HL-60 (cell line): ENCODE results near the gene GRIK1.

Experiments used
- DNase-seq, 2 experiments: peaks; one replicate each; pipeline ENCODE4 v3.0.0-alpha.2; 2010 to 2020; ENCODE audit warnings: low read depth in 1 of 2, low spot score in 1 of 2
- H3K27ac ChIP-seq: fragments of 250-450 bp; sonication (Bioruptor Pico); replicated peaks from 2 replicates; pipeline ENCODE4 v1.5.1; 2020; ENCODE audit warnings: mild to moderate bottlenecking, moderate library complexity
- H3K27me3 ChIP-seq: fragments of 250-450 bp; sonication (Bioruptor Pico); 2 replicates; pipeline ENCODE4 v1.5.1; 2021; ENCODE audit warnings: mild to moderate bottlenecking, moderate library complexity; ENCODE audit not compliant: insufficient read depth, poor library complexity, severe bottlenecking
- H3K4me3 ChIP-seq: replicated peaks from 2 replicates; pipeline ENCODE4 v1.5.1; 2011; ENCODE audit warnings: mild to moderate bottlenecking, control low read depth, low read length; ENCODE audit not compliant: insufficient read depth
- GABPA ChIP-seq: IDR thresholded peaks from 2 replicates; pipeline ENCODE4 v1.6.1; 2012; ENCODE audit warnings: low read depth
- POLR2AphosphoS5 ChIP-seq: IDR thresholded peaks from 2 replicates; pipeline ENCODE4 v1.6.1; 2012; ENCODE audit warnings: low read depth
- SPI1 ChIP-seq: IDR thresholded peaks from 2 replicates; pipeline ENCODE4 v1.6.1; 2012; ENCODE audit warnings: low read depth, mild to moderate bottlenecking, borderline replicate concordance
- TF ChIP-seq, protein P1 (sequence below): IDR thresholded peaks from one replicate; pipeline ENCODE4 v1.5.1; 2011; ENCODE audit warnings: low read length, control low read depth, inconsistent platforms; ENCODE audit not compliant: insufficient read depth
- TF ChIP-seq, protein P2 (sequence below): IDR thresholded peaks from 2 replicates; pipeline ENCODE4 v1.6.1; 2012; ENCODE audit warnings: low read depth; ENCODE audit not compliant: insufficient replicate concordance

Gene GRIK1

DNA sequence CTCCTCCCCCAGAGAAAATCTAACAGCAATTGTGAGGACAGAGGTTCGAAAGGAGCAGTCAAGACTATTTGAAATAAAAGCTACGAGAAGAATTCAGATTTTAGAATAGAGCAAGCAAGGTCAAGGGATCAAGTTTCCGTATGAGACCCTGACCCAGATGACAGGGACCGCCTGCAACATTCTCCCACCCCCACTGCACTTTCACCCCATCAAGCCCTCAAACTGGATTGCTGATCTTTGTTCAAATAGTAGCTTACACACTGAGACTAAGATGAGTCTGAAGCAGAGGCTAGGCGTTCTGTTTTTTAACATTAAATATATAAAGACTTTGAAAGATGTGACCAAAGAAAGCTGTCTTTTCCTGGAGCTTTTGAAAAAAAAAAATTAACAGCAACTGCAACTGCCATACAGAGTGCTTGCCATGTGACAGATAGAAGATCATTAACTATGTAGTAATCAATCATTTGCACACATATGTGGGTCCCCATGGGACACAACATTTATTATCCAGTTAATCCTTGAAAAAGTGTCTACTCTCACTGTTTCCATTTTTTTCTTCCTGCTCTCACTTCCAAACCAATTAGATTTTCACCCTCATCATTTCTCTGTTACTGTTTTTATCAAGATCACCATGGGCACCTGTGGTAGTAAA is 120.0 kb downstream of the GRIK1 start:
- no peaks in the 10 kb centered on the region for H3K27me3 ChIP-seq
- no peak for DNase-seq
- H3K4me3 ChIP-seq: no peak overlapping the region
- TF ChIP-seq SPI1 (no peak), POLR2AphosphoS5 (no peak), GABPA (no peak)
- TF ChIP-seq, protein P1, sequence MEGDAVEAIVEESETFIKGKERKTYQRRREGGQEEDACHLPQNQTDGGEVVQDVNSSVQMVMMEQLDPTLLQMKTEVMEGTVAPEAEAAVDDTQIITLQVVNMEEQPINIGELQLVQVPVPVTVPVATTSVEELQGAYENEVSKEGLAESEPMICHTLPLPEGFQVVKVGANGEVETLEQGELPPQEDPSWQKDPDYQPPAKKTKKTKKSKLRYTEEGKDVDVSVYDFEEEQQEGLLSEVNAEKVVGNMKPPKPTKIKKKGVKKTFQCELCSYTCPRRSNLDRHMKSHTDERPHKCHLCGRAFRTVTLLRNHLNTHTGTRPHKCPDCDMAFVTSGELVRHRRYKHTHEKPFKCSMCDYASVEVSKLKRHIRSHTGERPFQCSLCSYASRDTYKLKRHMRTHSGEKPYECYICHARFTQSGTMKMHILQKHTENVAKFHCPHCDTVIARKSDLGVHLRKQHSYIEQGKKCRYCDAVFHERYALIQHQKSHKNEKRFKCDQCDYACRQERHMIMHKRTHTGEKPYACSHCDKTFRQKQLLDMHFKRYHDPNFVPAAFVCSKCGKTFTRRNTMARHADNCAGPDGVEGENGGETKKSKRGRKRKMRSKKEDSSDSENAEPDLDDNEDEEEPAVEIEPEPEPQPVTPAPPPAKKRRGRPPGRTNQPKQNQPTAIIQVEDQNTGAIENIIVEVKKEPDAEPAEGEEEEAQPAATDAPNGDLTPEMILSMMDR: no peak
- TF ChIP-seq, protein P2, sequence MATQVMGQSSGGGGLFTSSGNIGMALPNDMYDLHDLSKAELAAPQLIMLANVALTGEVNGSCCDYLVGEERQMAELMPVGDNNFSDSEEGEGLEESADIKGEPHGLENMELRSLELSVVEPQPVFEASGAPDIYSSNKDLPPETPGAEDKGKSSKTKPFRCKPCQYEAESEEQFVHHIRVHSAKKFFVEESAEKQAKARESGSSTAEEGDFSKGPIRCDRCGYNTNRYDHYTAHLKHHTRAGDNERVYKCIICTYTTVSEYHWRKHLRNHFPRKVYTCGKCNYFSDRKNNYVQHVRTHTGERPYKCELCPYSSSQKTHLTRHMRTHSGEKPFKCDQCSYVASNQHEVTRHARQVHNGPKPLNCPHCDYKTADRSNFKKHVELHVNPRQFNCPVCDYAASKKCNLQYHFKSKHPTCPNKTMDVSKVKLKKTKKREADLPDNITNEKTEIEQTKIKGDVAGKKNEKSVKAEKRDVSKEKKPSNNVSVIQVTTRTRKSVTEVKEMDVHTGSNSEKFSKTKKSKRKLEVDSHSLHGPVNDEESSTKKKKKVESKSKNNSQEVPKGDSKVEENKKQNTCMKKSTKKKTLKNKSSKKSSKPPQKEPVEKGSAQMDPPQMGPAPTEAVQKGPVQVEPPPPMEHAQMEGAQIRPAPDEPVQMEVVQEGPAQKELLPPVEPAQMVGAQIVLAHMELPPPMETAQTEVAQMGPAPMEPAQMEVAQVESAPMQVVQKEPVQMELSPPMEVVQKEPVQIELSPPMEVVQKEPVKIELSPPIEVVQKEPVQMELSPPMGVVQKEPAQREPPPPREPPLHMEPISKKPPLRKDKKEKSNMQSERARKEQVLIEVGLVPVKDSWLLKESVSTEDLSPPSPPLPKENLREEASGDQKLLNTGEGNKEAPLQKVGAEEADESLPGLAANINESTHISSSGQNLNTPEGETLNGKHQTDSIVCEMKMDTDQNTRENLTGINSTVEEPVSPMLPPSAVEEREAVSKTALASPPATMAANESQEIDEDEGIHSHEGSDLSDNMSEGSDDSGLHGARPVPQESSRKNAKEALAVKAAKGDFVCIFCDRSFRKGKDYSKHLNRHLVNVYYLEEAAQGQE: no peak
- H3K27ac ChIP-seq: no peak overlapping the region

DNA sequence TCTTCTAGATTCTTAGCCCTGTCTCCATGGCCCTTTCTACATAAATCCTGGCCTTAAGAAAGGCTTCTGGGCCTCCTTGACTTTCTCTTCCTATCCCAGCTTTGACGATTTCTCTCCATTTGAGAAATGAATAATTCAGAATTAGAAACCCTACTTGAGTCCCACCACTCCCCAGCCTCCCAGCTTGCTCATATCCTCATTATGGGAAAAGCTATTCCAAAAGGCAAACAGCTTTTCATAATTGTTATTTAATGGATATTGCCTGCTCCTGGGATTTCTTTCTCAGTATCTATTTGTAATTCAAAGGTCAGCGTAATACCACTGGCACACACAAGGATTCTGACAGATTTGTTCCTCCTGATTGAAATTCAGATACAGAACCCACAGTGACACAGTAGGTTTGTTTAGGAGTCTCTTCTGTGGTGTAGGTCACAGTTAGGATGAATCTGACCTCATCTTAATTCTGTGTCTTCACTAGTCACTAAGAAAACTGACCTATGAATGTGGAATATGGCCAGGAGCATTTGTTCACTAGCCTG is 121.3 kb downstream of the GRIK1 start:
- DNase-seq: no peak
- no peak overlapping the region for H3K27ac ChIP-seq
- H3K27me3 ChIP-seq: no peaks in the 10 kb centered on the region
- no peak overlapping the region for H3K4me3 ChIP-seq
- TF ChIP-seq, protein P2: no peak
- no peak for TF ChIP-seq GABPA

DNA sequence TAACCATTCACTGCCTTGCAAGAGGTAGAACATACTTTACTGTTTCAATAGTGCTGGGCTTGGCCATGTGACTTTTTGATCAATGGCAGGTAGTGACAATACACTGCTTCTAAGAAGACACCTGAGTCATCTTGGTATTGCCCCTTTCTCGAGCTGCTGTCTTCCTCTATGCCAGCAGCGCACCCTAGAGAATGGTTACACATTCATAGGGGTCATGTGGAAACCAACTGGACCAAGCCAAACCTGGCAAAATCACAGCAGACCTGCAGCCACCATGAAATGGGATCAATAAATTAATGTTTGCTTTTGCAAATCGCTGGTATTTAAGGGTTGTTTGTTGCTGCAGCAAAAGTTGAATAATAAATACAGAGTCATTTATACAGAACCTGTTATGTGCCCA is 122.3 kb downstream of the GRIK1 start:
- no peak for DNase-seq
- H3K27me3 ChIP-seq: no peaks in the 10 kb centered on the region
- H3K27ac ChIP-seq: no peak overlapping the region
- H3K4me3 ChIP-seq: no peak overlapping the region
- TF ChIP-seq POLR2AphosphoS5: no peak
- no peak for TF ChIP-seq SPI1
- TF ChIP-seq, protein P1: no peak
- TF ChIP-seq GABPA: no peak
- TF ChIP-seq, protein P2: no peak
